Keratinocyte (primary cell): ENCODE measurements around the gene DVL1. TPM values are rescaled to one million over a fixed set of nuclear protein-coding genes. Genes with fewer than 3 reads are reported as not detected.

Experiments used
- DNase-seq: peaks from one replicate; pipeline ENCODE4 v3.0.0-alpha.2; 2011; ENCODE audit warnings: low read depth, missing footprints, low spot score
- FAIRE-seq: peaks from 2 replicates; lab custom pipeline; 2011; peaks lifted over from hg19 to GRCh38; lab: Jason Lieb, UNC
- H2AFZ ChIP-seq: 2 replicates; pipeline ENCODE4 v1.6.0; 2012; ENCODE audit warnings: low read length, control low read depth, inconsistent platforms; ENCODE audit not compliant: control insufficient read depth
- H3K27ac ChIP-seq: 2 replicates; pipeline ENCODE4 v1.5.1; 2011; ENCODE audit warnings: low read length; ENCODE audit not compliant: control insufficient read depth, insufficient read depth
- H3K27me3 ChIP-seq: 3 replicates; pipeline ENCODE4 v1.6.0; 2011; ENCODE audit warnings: low read length; ENCODE audit not compliant: control insufficient read depth, insufficient read depth; ENCODE audit errors: extremely low read depth
- H3K36me3 ChIP-seq, 2 experiments: 2 replicates in 1 of 2; 3 replicates in 1 of 2; pipeline ENCODE4 v1.5.1; 2011; ENCODE audit warnings: low read length in 2 of 2, mild to moderate bottlenecking in 1 of 2; ENCODE audit not compliant: control insufficient read depth in 2 of 2, insufficient read depth in 2 of 2; ENCODE audit errors: extremely low read depth in 1 of 2
- H3K4me1 ChIP-seq: 3 replicates; pipeline ENCODE4 v1.5.1; 2011; ENCODE audit warnings: low read length; ENCODE audit not compliant: control insufficient read depth, insufficient read depth; ENCODE audit errors: extremely low read depth
- H3K4me2 ChIP-seq: 3 replicates; pipeline ENCODE4 v1.6.0; 2011; ENCODE audit warnings: low read depth, low read length; ENCODE audit not compliant: control insufficient read depth, insufficient read depth; ENCODE audit errors: extremely low read depth
- H3K4me3 ChIP-seq, 3 experiments: fragments of 200-600 bp in 1 of 3; sonication (generic) in 1 of 3; 2 replicates in 2 of 3; 3 replicates in 1 of 3; pipeline ENCODE4 v1.5.1; 2011 to 2016; ENCODE audit warnings: low read length in 3 of 3, mild to moderate bottlenecking in 3 of 3, control low read depth in 2 of 3, inconsistent platforms in 1 of 3, low read depth in 1 of 3, mixed read lengths in 1 of 3, mixed run types in 1 of 3, moderate library complexity in 1 of 3; ENCODE audit not compliant: control insufficient read depth in 2 of 3, insufficient read depth in 2 of 3; ENCODE audit errors: extremely low read depth in 1 of 3
- H3K79me2 ChIP-seq: 2 replicates; pipeline ENCODE4 v1.6.0; 2012; ENCODE audit warnings: low read length; ENCODE audit not compliant: control insufficient read depth, insufficient read depth
- H3K9ac ChIP-seq: 3 replicates; pipeline ENCODE4 v1.6.0; 2011; ENCODE audit warnings: low read length; ENCODE audit not compliant: control insufficient read depth, insufficient read depth; ENCODE audit errors: extremely low read depth
- H3K9me1 ChIP-seq: 3 replicates; pipeline ENCODE4 v1.6.0; 2011; ENCODE audit warnings: low read length; ENCODE audit not compliant: control insufficient read depth, insufficient read depth; ENCODE audit errors: extremely low read depth
- H3K9me3 ChIP-seq: 2 replicates; pipeline ENCODE4 v1.5.1; 2012; ENCODE audit warnings: low read depth, low read length; ENCODE audit not compliant: control insufficient read depth
- H4K20me1 ChIP-seq: 3 replicates; pipeline ENCODE4 v1.6.0; 2011; ENCODE audit warnings: low read length; ENCODE audit not compliant: control insufficient read depth, insufficient read depth; ENCODE audit errors: extremely low read depth
- EZH2 ChIP-seq: IDR thresholded peaks from one replicate; pipeline ENCODE4 v1.6.1; 2012; ENCODE audit warnings: inconsistent platforms, mild to moderate bottlenecking, low read length, moderate library complexity
- dilution Hi-C: fragments of 300-500 bp; cut with MboI; formaldehyde crosslinking; loops from one replicate; pipeline ENCODE4 v1.7.0; 2020; ENCODE audit warnings: low sequenced_read_pairs; ENCODE audit not compliant: extremely low pct_ligation_motif_present
- polyA plus RNA-seq, 5 experiments: library from polyadenylated mRNA; depleted of rRNA in 3 of 5; stranded (reverse) in 3 of 5; stranded (forward) in 1 of 5; unstranded in 1 of 5; fragments of >200 nt; gene quantifications; 1 replicate in 1 of 5; 2 replicates in 3 of 5; 3 replicates in 1 of 5; pipeline versions ENCODE4 v1.2.1 to v1.2.3, GENCODE V29; 2011 to 2012; ENCODE audit warnings: missing spikeins in 2 of 5, low read depth in 1 of 5, low replicate concordance in 1 of 5
- TF ChIP-seq, protein P1 (sequence below), 3 experiments: IDR thresholded peaks in 1 of 3; conservative IDR thresholded peaks in 1 of 3; optimal IDR thresholded peaks in 1 of 3; 2 replicates in 2 of 3; 3 replicates in 1 of 3; pipeline versions ENCODE3 to v1.5.1; 2011; ENCODE audit warnings: low read length in 3 of 3, mild to moderate bottlenecking in 3 of 3, moderate library complexity in 2 of 3, control low read depth in 1 of 3, inconsistent platforms in 1 of 3; ENCODE audit not compliant: insufficient read depth in 2 of 3; ENCODE audit errors: extremely low read depth in 1 of 3

DVL1 gene
- polyA plus RNA-seq, 1 donor (not counting 4 experiments of a cell fraction or from before 2014, with no cell fraction given): 31.6 TPM

DNA sequence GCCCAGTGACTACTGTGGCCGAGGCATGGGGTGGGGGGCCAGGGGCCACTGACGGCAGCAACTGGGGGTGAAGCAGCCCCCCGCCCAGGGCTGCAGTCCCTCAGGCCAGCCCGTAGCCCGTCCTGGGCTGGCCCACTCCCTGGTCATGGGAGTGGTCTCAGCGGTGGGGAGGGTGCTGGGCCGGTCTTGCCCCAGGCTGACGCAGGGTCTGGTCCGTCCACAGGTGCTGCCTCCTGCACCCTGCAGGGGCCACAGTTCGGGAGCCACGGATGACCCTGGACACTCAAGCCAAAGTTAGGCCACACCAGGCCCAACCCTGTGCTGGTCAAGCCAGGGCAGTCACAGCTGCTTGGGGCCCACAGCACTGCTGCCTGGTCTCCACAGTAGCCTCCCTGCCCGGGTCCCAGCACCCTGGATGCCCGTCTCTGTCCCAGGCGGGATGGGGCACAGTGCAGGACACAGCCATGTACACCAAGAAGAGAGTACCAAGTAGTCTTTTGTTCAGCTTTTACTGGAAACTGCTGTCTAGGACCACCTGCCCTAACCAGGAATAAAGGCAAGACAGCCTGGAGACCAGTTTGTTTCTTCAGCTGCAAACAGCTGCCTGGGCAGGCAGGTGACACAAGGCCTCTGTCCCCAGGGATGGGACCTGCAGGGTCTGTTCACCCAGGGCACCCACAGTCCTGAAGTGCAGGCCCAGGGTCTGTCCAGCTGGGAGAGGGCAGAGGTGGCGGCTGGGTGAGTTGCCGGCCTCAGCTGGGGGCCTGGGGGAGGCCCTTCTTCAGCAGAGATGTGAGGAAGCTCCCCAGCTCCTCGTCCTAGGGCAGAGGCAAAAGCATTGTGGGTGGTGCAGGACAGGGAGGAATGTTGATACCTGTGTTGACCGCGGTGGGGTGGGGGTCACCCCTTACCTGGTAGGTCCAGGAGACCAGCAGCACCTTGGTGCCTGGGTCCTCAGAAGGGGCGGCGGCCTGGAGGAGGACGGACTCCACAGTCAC is 37.8 kb downstream of the DVL1 start:
- Histone ChIP-seq H3K4me1 (peaks cover 24% of the 10 kb centered on the region), H3K27me3 (no peaks in the 10 kb centered on the region), H3K9me3 (no peaks in the 10 kb centered on the region), H2AFZ (no peak overlapping the region), H3K36me3 (peaks cover 32 to 34% of the 10 kb centered on the region in 2 experiments), H4K20me1 (peaks cover 8% of the 10 kb centered on the region), H3K9me1 (no peaks in the 10 kb centered on the region), H3K9ac (no peak overlapping the region), H3K27ac (no peak overlapping the region), H3K4me2 (no peak overlapping the region), H3K79me2 (peaks cover 29% of the 10 kb centered on the region), H3K4me3 (no peak overlapping the region)
- TF ChIP-seq, protein P1, sequence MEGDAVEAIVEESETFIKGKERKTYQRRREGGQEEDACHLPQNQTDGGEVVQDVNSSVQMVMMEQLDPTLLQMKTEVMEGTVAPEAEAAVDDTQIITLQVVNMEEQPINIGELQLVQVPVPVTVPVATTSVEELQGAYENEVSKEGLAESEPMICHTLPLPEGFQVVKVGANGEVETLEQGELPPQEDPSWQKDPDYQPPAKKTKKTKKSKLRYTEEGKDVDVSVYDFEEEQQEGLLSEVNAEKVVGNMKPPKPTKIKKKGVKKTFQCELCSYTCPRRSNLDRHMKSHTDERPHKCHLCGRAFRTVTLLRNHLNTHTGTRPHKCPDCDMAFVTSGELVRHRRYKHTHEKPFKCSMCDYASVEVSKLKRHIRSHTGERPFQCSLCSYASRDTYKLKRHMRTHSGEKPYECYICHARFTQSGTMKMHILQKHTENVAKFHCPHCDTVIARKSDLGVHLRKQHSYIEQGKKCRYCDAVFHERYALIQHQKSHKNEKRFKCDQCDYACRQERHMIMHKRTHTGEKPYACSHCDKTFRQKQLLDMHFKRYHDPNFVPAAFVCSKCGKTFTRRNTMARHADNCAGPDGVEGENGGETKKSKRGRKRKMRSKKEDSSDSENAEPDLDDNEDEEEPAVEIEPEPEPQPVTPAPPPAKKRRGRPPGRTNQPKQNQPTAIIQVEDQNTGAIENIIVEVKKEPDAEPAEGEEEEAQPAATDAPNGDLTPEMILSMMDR (optimal IDR thresholded peaks at IDR 0.05 in 1 of 3, IDR thresholded peaks at IDR 0.05 in 1 of 3, conservative IDR thresholded peaks at IDR 0.05 in 1 of 3; ENCODE audit: extremely low read depth in 1 of 3, insufficient read depth in 2 of 3, low read length in 3 of 3): no peak
- TF ChIP-seq EZH2: no peak
- DNase-seq: no peak
- dilution Hi-C loops: no loop called here
- no peak for FAIRE-seq

GRCh38 chr1:1310476-1311053 is 38.7 kb downstream of the DVL1 start:
- Histone ChIP-seq H3K9ac (peak overlapping the region; percentile 77), H2AFZ (no peak overlapping the region), H3K79me2 (peaks cover 33% of the 10 kb centered on the region), H3K27ac (no peak overlapping the region), H3K9me3 (no peaks in the 10 kb centered on the region), H3K9me1 (no peaks in the 10 kb centered on the region), H3K27me3 (no peaks in the 10 kb centered on the region), H3K4me1 (peaks cover 31% of the 10 kb centered on the region), H3K4me3 (peak overlapping the region in 1 of 3 experiments; percentile 20), H3K4me2 (peak overlapping the region; percentile 83), H4K20me1 (peaks cover 8% of the 10 kb centered on the region), H3K36me3 (peaks cover 32 to 34% of the 10 kb centered on the region in 2 experiments)
- dilution Hi-C loops: no loop called here
- FAIRE-seq: no peak
- no peak for DNase-seq
- TF ChIP-seq, protein P1 (optimal IDR thresholded peaks at IDR 0.05 in 1 of 3, IDR thresholded peaks at IDR 0.05 in 1 of 3, conservative IDR thresholded peaks at IDR 0.05 in 1 of 3; ENCODE audit: extremely low read depth in 1 of 3, insufficient read depth in 2 of 3, low read length in 3 of 3): no peak
- no peak for TF ChIP-seq EZH2
